Activated T-helper 1 cell treated with anti-CD3 and anti-CD28 coated beads, Interleukin-2, amount 50 U/mL, for 16 hours (primary cell): ENCODE results near the gene EPB41L2.
"Not testable (repeated sequence)": the region's sequence is repeated elsewhere in the genome, so short reads cannot be mapped to it uniquely, and the experiment has no call there.

ENCODE experiments used
- DNase-seq, 2 donors: peaks; one replicate each; pipeline ENCODE4 v3.0.0-alpha.2; 2020; ENCODE audit warnings: low read depth in 1 of 2, low spot score in 1 of 2

The EPB41L2 gene

DNA sequence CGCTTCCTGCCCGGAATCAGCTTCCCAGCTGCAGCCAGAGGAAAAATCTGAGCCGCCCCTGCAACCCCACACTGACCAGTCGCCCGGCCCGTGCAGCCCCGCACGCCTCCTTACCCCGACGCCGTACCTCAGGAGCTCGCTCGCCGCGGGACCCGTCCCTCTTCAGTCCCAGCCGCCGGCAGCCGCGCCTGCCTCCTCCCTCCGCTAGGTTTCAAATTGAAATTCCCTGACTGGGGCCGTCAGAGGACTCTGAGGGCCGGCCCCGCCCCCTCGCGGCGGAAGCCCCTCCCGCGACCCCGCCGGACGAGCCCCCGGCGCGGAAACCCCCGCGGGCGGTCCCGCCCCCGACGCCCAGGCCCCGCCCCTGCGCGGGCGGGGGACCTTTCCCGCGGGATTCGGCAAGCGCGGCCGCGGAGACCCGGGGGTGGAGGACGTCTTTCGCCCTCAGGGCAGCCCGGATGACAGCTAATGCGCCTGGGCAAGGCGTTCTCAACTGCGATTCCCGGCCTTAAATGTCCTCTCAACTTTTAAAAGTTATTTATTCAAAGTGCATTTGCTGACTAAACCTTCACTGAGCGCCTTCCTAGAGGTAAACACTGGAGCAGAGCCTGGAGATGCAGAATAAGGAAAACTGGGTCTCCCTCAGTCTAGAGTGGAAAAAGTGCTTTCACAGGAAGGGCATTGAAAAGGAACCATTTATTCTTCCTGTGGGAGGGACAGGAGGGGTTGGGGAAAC lies at the start of gene EPB41L2:
TSS of gene EPB41L2 (minus strand) at position 218 of the 736 bp plus-strand sequence. CDS start 106,760 bp downstream, outside the sequence.
- peak; percentile 42 to 66 for DNase-seq

- no peak for DNase-seq
Measured at GRCh38 chr6:131112249-131112648, 49.2 kb upstream of the EPB41L2 start.

- no peak for DNase-seq
Measured at GRCh38 chr6:131107151-131107550, 44.1 kb upstream of the EPB41L2 start.

DNA sequence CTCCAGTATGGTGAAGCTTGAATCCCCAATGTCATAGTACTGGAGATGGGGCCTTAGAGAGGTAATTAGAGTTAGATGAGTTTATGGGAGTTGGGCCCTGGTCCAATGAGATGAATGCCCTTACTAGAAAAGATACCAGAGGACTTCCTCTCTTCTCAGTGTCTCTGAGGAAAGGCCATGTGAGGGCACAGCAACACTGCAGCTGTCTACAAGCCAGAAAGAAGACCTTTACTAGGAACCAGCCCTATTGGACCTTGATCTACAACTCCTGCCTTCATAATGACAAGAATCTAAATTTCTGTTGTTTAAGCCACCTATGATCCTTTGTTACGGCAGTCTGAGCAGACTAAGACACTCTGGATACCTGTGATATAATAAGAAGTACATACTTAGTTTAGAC lies 40.9 kb upstream of the EPB41L2 start:
- DNase-seq, result no peak

DNA sequence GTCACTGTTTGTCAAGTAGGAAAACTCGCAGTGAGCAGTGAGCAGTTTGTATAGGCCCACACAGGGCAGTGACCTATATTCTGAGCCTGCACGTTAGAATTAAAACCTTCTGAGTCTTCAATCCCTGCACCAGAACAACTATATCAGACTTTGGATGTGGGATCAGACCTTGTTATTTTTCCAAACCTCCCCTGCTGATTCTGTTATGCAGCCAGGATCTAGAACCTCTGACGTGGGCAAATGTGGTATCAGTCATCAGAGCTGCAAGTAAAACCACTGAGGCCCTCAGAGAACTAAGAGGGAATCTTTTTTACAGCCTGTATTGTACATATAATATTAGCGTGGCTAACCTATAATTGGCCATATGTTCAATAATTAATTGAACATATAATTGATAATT lies 40.3 kb upstream of the EPB41L2 start:
- no peak for DNase-seq

DNA sequence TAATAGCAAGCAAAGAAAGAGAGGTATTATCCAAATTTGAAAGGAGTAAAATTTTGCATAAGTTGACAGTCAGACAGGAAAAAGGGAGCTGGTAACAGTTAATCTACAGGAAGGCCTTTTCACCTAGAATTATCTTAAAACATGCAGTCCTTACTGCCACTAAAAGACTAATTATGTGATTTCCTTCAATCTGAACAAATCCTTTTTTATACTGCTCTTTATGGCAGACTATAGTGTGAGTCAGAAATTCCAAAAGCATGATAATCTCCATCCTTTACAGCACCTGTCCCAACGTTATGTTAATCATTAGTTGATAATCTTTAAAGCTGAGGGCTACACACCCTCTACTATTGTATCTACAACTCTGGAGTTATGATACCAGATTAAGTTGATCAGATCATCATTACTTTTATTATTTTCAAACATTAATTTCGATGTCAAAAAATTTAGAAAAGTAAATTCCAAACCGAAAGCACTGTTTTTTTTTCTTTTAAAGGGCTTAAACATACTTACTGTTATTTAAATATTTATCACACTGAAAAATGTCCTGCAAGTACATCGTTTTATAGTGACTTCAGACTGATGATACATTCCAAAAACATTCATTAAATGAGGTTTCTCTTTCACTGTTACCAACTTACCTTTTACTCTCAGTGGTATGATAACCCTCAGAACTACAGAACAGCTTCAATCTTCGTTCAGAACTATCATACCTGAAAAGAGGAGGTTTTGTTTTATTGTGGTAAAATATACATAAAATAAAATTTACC lies 39.1 kb upstream of the EPB41L2 start:
- no peak for DNase-seq

- DNase-seq, result no peak
Measured at GRCh38 chr6:131096786-131097185, 33.7 kb upstream of the EPB41L2 start.

DNA sequence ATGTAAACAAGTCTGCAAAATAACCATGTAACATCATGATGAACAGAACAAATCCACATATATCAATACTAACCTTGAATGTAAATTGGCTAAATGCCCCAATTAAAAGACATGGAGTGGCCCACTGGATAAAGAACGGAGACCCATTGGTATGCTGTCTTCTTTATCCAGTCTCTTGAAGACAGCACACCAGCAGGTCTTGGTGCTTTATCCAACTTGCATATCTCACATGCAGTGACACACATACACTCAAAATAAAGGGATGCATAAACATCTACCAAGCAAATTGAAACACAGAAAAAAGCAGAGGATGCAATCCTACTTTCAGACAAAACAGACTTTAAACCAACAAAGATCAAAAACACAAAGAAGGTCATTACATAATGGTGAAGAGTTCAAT lies 30.3 kb upstream of the EPB41L2 start:
- no peak for DNase-seq

DNA sequence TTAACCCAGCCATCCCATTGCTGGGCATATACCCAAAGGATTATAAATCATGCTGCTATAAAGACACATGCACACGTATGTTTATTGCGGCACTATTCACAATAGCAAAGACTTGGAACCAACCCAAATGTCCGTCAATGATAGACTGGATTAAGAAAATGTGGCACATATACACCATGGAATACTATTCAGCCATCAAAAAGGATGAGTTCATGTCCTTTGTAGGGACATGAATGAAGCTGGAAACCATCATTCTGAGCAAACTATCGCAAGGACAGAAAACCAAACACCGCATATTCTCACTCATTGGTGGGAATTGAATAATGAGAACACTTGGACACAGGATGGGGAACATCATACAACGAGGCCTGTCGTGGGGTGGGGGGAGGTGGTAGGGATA lies 28.9 kb upstream of the EPB41L2 start:
- DNase-seq, result not testable (repeated sequence)

- not testable (repeated sequence) for DNase-seq
Measured at GRCh38 chr6:131090339-131090738, 27.3 kb upstream of the EPB41L2 start.

- no peak for DNase-seq
Measured at GRCh38 chr6:131084982-131085381, 21.9 kb upstream of the EPB41L2 start.

- no peak for DNase-seq
Measured at GRCh38 chr6:131083687-131084086, 20.6 kb upstream of the EPB41L2 start.

GRCh38 chr6:131082335-131082734 lies 19.3 kb upstream of the EPB41L2 start:
- no peak for DNase-seq

DNA sequence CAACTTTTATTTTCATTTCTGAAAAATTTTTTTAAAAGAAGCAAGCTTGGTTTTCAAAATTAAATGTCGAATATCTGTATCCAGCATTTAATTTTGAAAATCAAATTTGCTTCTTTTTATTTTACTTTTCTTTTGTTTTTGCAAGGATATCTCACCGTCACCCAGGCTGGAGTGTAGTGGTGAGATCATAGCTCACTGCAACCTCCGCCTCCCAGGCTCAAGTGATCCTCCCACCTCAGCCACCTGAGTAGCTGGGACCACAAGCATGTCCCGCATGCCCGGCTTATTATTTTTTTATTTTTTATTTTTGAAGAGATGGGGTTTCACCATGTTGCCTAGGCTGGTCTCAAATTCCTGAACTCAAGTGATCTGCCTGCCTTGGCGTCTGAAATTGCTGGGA lies 17.0 kb upstream of the EPB41L2 start:
- no peak for DNase-seq

DNA sequence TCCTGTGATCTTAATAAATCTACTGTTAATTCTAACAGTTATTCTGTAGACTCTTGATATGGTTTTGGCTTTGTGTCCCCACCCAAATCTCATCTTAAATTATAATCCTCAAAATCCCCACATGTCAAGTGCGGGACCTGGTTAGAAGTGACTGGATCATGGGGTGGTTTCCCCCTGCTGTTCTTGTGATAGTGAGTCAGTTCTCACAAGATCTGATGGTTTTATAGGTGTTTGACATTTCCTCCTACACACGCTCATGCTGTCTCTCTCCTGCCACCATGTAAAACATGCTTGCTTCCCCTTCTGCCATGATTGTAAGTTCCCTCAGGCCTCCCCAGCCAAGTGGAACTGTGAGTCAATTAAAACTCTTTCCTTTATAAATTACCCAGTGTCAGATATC lies 10.5 kb upstream of the EPB41L2 start:
- no peak for DNase-seq

DNA sequence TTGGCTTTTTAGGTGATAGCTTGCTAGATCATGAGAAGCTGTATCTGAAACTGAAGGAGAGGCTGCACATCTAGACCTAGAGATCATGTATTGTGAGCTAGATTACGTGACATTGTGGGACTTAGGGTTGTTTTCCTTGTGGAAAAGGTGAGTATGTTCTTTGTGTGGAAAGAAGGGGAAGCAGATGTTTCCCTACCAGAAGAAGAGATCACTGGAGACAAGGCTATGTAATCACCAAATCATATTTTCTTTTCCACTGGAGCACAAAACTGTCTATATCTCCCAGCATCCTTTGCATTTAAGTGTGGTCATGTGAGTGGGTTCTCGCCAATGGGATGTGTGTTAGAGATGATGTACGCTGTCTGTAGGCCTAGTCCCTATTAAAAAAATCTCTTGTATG lies 7.0 kb upstream of the EPB41L2 start:
- DNase-seq, result no peak

GRCh38 chr6:131068165-131068564 lies 5.1 kb upstream of the EPB41L2 start:
- DNase-seq, result no peak

DNA sequence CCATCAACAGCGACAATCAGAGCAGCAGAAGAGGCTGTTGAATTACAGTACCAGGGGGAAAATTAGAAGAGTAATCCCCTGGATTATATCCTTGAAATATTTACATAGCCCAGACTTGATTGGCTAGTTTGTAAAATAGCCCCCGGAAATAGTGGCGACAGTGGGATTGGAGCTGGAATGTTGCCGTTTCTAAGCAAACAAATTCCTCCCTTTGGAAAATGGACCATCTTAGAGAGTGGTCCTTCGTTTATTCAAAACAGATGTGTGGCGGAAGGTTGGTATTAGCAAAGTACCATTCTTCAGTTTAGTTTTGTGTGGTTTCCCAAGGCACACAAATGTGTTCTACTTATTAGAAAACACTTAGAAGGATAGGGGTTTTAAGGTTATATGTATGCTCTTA lies 4.5 kb upstream of the EPB41L2 start:
- no peak for DNase-seq

GRCh38 chr6:131065824-131066171 lies 2.8 kb upstream of the EPB41L2 start:
- DNase-seq, result no peak

DNA sequence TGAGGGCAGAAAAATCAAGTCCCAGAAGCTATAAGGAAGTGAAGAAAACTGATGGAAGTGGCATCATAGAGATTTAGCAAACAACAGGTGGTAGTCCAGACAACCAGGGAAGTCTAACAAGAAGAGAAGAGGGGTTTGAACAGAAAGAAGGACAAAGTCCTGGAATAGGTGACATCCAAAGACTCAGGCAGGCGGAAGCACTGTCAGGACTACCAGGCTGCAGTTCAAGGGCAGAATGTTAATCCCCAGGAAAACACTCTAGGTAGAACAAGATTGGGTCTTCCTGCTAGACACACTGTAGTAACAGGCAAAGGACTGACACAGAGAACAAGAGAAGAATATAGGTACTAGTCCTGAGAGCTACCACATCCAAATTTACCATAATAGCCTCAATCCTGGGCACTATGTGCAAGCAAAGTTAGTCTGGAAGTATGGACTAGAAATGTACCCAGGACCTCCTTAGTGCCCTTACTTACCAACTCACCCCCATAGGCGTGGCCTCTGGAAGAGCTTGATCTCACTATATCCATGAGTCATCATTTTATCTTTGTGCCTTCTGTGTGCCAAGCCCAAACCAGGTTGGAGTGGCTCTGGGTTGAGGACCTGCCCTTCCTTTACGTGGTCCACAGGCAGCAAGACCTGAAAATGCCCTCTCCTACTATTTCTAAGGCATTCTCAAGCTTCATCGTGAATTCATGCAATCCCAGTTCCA lies 2.2 kb upstream of the EPB41L2 start:
- DNase-seq, result no peak

DNA sequence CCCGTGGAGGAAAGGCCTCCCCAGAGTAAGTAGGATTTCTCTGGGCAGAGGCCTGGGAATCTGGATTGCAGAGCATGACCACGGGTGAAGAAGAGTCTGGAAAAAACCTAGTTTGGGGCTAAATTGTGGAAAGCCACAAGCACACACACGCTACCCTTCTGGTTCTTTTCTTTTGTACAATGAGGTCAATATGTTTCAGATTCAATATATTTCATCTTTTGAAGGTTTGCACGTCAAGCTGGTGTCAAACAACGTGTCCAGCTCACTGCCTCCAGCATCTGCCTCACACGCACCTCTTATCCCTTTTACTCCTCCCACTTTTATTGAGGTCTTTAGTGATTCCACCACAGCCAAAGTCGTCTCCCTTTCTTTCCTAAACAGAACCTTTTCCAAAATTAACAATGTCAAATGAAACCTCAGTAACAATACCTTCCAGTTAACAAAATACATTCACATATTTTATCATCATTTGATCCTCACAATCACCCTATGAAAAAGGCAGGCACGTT lies 773 bp upstream of the EPB41L2 start:
- DNase-seq, result no peak
